Thyroid gland (tissue), 4 donors: ENCODE measurements around the gene DNM2.

ENCODE experiments used
- POLR2A ChIP-seq, 2 donors: fragments of 450-650 bp; IDR thresholded peaks; one replicate each; pipeline ENCODE4 v1.6.1; 2017; ENCODE audit warnings: antibody characterized with exemption in 2 of 2, mild to moderate bottlenecking in 2 of 2, moderate library complexity in 1 of 2
- TF ChIP-seq, protein P1 (sequence below), 6 experiments: fragments of 200-600 bp in 3 of 6; fragments of 450-650 bp in 3 of 6; sonication (generic) in 3 of 6; IDR thresholded peaks; one replicate each; pipeline ENCODE4 v1.5.1; 2016 to 2019; ENCODE audit warnings: antibody characterized with exemption in 6 of 6, mild to moderate bottlenecking in 2 of 6, inconsistent platforms in 1 of 6, moderate library complexity in 1 of 6

DNA sequence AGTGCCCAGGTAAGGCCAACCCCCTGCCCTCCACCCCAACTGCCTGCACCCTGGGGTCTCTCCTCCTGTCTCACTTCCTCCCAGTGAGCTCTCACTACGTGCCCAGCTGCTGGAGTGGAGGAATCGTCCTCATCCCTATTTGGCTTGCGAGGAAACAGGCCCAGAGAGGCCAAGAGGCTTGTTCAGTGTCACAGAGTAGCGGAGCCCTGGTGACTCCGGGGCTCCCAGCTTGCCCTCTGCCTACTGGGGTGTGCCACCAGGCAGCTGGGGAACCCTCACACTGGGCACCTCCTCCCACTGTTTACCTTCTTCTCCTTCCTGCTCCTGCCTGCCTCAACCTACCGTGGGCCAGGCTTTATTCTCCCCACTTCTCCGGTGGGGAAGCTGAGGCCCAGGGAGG, 112.5 kb downstream of the DNM2 start:
- TF ChIP-seq, protein P1, sequence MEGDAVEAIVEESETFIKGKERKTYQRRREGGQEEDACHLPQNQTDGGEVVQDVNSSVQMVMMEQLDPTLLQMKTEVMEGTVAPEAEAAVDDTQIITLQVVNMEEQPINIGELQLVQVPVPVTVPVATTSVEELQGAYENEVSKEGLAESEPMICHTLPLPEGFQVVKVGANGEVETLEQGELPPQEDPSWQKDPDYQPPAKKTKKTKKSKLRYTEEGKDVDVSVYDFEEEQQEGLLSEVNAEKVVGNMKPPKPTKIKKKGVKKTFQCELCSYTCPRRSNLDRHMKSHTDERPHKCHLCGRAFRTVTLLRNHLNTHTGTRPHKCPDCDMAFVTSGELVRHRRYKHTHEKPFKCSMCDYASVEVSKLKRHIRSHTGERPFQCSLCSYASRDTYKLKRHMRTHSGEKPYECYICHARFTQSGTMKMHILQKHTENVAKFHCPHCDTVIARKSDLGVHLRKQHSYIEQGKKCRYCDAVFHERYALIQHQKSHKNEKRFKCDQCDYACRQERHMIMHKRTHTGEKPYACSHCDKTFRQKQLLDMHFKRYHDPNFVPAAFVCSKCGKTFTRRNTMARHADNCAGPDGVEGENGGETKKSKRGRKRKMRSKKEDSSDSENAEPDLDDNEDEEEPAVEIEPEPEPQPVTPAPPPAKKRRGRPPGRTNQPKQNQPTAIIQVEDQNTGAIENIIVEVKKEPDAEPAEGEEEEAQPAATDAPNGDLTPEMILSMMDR (IDR thresholded peaks at IDR 0.05) = no peak
- TF ChIP-seq POLR2A (IDR thresholded peaks at IDR 0.05) = no peak
